ENCODE measurements around the gene DNAJC22.

The DNAJC22 gene

DNA sequence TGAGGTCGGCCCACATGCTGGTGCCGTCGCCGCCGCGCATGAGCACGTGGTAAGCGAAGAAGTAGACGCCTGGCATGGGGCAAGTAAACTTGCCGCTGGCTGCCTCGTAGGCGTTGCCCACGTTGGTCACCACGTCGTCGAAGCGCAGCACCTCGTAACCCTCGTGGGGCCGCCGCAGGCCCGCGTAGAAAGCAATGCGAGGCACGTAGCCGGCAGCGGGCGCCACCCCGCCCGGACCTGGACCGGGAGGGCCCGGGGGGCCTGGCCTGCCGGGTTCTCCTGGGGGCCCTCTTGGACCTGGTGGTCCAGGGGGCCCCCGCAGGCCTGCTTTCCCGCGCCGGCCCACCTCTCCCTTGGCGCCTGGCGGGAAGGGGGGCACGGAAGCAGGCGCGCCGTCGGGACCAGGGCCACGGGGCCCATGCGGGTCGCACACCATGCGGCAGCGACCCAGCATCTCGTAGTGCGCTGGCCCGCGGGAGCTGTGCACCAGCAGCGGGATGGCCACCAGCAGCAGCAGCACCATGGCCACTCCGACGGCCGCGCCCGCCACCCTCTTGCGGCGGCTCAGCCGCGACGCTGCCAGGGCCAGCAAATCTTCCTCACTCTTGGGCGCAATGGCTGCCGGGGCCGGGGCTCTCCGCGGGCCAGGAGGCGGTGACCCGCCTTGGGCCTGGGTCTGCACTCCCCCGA is 10.6 kb upstream of the DNAJC22 start:
- Mint-ChIP-seq H3K36me3 (ENCODE audit: low read depth) (peaks cover 13% of the 10 kb centered on the region), H3K27ac (no peak overlapping the region), H3K4me3 (no peak overlapping the region), H3K9me3 (no peaks in the 10 kb centered on the region), H3K27me3 (ENCODE audit: low read depth) (peaks cover 91% of the 10 kb centered on the region), H3K4me1 (ENCODE audit: low read depth) (peaks cover 21% of the 10 kb centered on the region)

- H3K27me3 Mint-ChIP-seq (ENCODE audit: low read depth) = peaks cover 94% of the 10 kb centered on the region
Observed at GRCh38 chr12:49336645-49337584, 9.8 kb upstream of the DNAJC22 start, which contains the start of gene C1QL4. C1QL4 (minus strand) TSS chr12:49337188; CDS start chr12:49336477, 711 bp downstream.

GRCh38 chr12:49338830-49339463 is 7.7 kb upstream of the DNAJC22 start:
- H3K4me3 Mint-ChIP-seq = no peak overlapping the region
- H3K27ac Mint-ChIP-seq = no peak overlapping the region
- no peaks in the 10 kb centered on the region for H3K9me3 Mint-ChIP-seq
- H3K4me1 Mint-ChIP-seq (ENCODE audit: low read depth) = peaks cover 27% of the 10 kb centered on the region
- H3K36me3 Mint-ChIP-seq (ENCODE audit: low read depth) = peaks cover 3% of the 10 kb centered on the region
- H3K27me3 Mint-ChIP-seq (ENCODE audit: low read depth) = peaks cover 91% of the 10 kb centered on the region

More at GRCh38 chr12:49336645-49337584, 9.8 kb upstream of the DNAJC22 start, which contains the start of gene C1QL4:
- Mint-ChIP-seq H3K9me3 (no peaks in the 10 kb centered on the region), H3K27ac (no peak within 1 kb of the TSS), H3K4me3 (peak within 1 kb of the TSS; percentile 36), H3K36me3 (ENCODE audit: low read depth) (peaks cover 7% of the 10 kb centered on the region), H3K4me1 (ENCODE audit: low read depth) (peaks cover 21% of the 10 kb centered on the region)

DNA sequence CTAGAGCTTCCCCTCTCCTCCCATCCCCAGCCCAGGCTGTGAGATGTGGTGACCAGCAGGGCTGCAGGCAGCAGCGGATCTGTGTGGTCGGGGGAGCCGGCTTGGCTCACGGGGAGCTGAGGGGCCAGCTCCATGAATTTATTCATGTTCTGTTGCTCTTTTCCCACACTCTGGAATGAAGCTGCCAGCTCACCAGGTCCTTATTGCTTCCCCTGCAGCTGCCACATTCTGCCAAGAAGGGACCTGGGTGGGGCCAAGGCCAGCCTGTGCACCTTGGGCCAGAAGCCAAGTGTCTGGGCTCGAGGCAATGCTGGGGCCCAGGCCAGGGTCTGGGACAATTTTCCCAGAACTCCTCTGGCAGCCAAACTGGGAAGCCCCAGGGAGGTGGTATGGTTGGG is 7.2 kb upstream of the DNAJC22 start:
- Mint-ChIP-seq H3K27ac (no peak overlapping the region), H3K4me3 (no peak overlapping the region), H3K4me1 (ENCODE audit: low read depth) (peaks cover 27% of the 10 kb centered on the region), H3K36me3 (ENCODE audit: low read depth) (peaks cover 3% of the 10 kb centered on the region), H3K9me3 (no peaks in the 10 kb centered on the region), H3K27me3 (ENCODE audit: low read depth) (peaks cover 91% of the 10 kb centered on the region)

DNA sequence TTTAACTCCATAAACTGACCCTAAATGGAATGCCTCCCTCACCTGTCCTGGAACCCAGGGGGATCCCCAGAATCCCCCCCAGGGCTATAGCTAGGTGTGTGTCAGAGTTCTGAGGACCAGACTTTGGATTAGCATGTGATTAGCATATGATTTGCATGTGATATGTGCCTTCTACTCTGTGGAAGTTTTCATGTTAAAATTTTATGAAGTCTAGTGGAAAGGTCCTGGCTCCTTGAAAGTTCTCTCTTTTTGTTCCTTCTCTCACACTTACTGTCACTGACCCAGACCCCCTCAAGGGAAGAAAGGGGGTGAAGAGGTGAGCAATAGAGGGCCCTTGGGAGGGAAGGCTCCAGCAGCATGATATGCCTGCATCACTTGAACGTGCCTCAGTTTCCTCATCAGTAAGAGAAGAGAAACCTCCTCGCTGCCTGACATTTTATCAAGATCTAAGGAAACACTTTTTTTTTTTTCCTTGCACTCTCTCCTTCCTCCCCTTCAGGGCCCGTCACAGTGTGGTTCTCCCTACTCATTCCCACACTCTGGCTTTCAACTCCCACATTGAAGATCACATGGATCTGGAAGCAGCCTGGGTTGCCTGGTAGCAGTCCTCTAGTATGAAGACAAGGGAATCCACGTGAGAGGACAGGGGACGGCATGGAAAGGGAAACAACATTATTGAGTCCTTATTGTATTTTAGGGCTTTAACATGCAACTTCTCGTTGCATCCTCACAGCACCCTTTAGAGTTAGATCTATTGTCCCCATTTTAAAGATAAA is 6.4 kb upstream of the DNAJC22 start:
- Mint-ChIP-seq H3K36me3 (ENCODE audit: low read depth) (no peaks in the 10 kb centered on the region), H3K27me3 (ENCODE audit: low read depth) (peaks cover 89% of the 10 kb centered on the region), H3K4me1 (ENCODE audit: low read depth) (peaks cover 23% of the 10 kb centered on the region), H3K4me3 (no peak overlapping the region), H3K27ac (no peak overlapping the region), H3K9me3 (no peaks in the 10 kb centered on the region)

DNA sequence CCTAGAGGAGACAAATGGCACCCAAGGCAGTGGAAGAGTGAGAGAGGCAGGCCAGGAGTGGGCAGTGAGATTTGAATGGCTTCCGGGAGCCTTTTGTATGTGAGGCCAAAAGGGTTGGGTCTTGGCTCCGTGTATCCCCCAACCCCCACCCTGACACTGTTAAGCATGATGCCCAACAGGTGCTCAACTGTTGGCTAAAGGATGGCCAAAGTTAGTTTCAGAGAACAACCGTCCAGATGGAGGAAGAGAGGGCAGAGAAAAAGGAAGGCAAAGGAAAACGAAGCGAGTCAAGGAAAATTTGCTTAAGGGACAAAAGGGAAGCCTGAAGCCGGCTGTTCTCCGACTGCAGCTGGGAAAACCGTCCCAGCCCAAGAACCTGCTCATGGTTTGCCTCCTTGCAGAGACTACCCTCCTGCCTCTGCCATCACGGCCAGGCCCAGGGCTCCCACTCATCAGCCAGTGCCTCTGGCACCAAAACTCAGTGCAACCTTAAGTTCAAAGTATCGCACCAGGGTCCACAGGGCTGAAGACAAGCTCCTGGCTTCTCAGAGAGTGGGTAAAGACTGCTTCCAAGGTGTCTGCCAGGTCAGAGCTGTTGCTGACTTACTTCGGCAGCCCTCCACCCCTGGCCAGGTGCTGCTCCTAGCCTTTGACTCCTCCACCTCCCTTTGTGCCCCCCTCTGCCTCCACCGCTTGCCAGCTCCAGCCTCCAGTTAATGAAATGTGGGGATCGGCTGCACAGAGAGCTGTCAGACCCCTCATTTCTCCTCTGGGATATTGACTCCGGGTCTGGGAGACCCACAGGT is 5.5 kb upstream of the DNAJC22 start:
- Mint-ChIP-seq H3K4me1 (ENCODE audit: low read depth) (peaks cover 20% of the 10 kb centered on the region), H3K36me3 (ENCODE audit: low read depth) (peaks cover 2% of the 10 kb centered on the region), H3K4me3 (no peak overlapping the region), H3K9me3 (no peaks in the 10 kb centered on the region), H3K27me3 (ENCODE audit: low read depth) (peaks cover 91% of the 10 kb centered on the region), H3K27ac (no peak overlapping the region)

GRCh38 chr12:49341777-49342065 is 5.0 kb upstream of the DNAJC22 start:
- Mint-ChIP-seq H3K36me3 (ENCODE audit: low read depth) (peaks cover 2% of the 10 kb centered on the region), H3K27me3 (ENCODE audit: low read depth) (peaks cover 93% of the 10 kb centered on the region), H3K27ac (no peak overlapping the region), H3K4me3 (no peak overlapping the region), H3K4me1 (ENCODE audit: low read depth) (peaks cover 24% of the 10 kb centered on the region), H3K9me3 (no peaks in the 10 kb centered on the region)

DNA sequence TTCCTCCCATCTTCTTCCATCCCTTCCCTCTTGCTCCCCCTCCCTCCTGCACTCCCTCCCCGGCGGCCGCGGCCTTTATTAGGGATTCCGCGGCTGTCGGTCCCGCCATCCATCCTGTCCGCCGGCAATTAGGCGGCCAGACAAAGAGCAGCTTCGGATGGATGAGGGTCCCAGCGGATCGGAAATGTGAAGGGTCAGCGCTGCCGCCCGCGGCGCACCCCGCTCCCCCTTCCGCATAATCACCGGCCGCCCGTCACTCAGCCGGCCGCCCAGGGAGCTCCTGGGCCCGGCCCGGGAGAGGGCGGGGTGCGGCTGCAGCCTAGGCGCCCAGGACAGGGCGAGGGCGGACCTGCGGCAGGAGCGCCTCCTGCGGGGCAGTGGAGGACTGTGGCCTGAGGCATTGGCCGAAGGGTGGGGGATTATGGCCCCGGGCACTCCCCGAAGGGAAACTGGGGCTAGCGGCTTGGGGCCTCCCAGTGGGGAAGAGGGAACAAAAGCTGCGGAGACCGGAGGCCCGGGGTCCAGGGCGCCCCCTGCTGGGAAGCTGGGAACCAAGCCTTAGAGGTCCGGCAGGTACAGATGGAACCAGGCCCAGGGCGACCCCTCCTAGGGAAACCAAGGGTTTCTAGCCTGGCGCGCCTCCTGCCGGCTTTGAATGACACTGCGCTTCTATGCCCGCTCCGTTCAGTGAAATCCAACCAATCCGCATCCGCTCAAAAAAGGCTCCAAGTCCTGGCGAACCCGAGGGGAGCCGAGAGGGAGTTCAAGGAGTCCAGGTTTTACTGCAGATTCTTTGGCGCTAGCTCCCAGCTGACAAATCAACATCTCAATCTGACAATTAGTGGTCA is 4.4 kb upstream of the DNAJC22 start:
- Mint-ChIP-seq H3K9me3 (no peaks in the 10 kb centered on the region), H3K4me1 (ENCODE audit: low read depth) (peaks cover 24% of the 10 kb centered on the region), H3K27ac (no peak overlapping the region), H3K36me3 (ENCODE audit: low read depth) (peaks cover 2% of the 10 kb centered on the region), H3K27me3 (ENCODE audit: low read depth) (peaks cover 93% of the 10 kb centered on the region), H3K4me3 (peak overlapping the region; percentile 53)

- Mint-ChIP-seq H3K4me1 (ENCODE audit: low read depth) (peaks cover 20% of the 10 kb centered on the region), H3K27ac (no peak overlapping the region), H3K4me3 (peak overlapping the region; percentile 53), H3K9me3 (no peaks in the 10 kb centered on the region), H3K36me3 (ENCODE audit: low read depth) (peaks cover 2% of the 10 kb centered on the region), H3K27me3 (ENCODE audit: low read depth) (peaks cover 90% of the 10 kb centered on the region)
Observed at GRCh38 chr12:49342914-49343731, 3.6 kb upstream of the DNAJC22 start.

GRCh38 chr12:49344486-49345050 is 2.1 kb upstream of the DNAJC22 start:
- H3K9me3 Mint-ChIP-seq = no peaks in the 10 kb centered on the region
- H3K4me1 Mint-ChIP-seq (ENCODE audit: low read depth) = peaks cover 20% of the 10 kb centered on the region
- H3K4me3 Mint-ChIP-seq = no peak overlapping the region
- no peak overlapping the region for H3K27ac Mint-ChIP-seq
- peaks cover 87% of the 10 kb centered on the region for H3K27me3 Mint-ChIP-seq (ENCODE audit: low read depth)
- peaks cover 2% of the 10 kb centered on the region for H3K36me3 Mint-ChIP-seq (ENCODE audit: low read depth)

GRCh38 chr12:49345051-49345824 is 1.4 kb upstream of the DNAJC22 start:
- Mint-ChIP-seq H3K4me3 (no peak overlapping the region), H3K9me3 (no peaks in the 10 kb centered on the region), H3K27me3 (ENCODE audit: low read depth) (peaks cover 81% of the 10 kb centered on the region)

More at GRCh38 chr12:49345051-49345824, 1.4 kb upstream of the DNAJC22 start:
- peaks cover 20% of the 10 kb centered on the region for H3K4me1 Mint-ChIP-seq (ENCODE audit: low read depth)
- H3K27ac Mint-ChIP-seq = no peak overlapping the region
- peaks cover 2% of the 10 kb centered on the region for H3K36me3 Mint-ChIP-seq (ENCODE audit: low read depth)

Data from T-helper 1 cell treated with Interleukin-12 subunit alpha and Interleukin-12 subunit beta and Interleukin-4 antibody, amounts not matched to agents 30 μg/mL and 1 μg/mL, for 36 hours (primary cell).